ENCODE measurements around the gene CLASP1. TPM values are rescaled to one million over a fixed set of nuclear protein-coding genes. Genes with fewer than 3 reads are reported as not detected.
A peak's percentile ranks its signal among the peaks of the same experiment; 100 is the strongest.

CLASP1 gene
- total RNA-seq, 2 experiments from 2014 or later = 122 to 126 TPM

DNA sequence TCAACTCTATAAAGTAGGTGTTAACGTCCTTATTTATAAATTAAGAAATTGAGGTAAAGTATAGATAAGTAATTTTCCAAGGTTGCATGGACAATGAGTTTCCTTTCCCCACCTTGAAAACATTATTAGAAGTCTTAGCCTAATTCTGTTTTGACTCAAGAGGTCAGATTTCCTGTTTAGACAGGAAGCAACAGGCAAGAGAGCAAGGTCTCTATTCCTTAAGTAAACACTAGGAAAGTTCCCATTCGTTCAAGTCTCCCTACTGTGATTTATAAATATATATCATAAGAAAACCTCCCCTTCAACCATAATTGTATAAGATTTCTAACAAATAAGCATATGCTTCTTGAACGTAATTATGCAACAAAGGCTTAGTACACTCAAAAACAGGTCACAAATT, 40.3 kb downstream of the CLASP1 start:
- Mint-ChIP-seq H3K27ac (no peak overlapping the region), H3K27me3 (no peaks in the 10 kb centered on the region), H3K4me1 (ENCODE audit: low read depth) (peaks cover 21% of the 10 kb centered on the region), H3K4me3 (no peak overlapping the region), H3K9me3 (no peaks in the 10 kb centered on the region), H3K36me3 (peaks cover 17% of the 10 kb centered on the region)
- intact Hi-C loops (cut with micrococcal nuclease) = no loop called here
- ChIA-PET CTCF (no interaction called here), POLR2A (no interaction called here)
- DNase-seq = no peak

DNA sequence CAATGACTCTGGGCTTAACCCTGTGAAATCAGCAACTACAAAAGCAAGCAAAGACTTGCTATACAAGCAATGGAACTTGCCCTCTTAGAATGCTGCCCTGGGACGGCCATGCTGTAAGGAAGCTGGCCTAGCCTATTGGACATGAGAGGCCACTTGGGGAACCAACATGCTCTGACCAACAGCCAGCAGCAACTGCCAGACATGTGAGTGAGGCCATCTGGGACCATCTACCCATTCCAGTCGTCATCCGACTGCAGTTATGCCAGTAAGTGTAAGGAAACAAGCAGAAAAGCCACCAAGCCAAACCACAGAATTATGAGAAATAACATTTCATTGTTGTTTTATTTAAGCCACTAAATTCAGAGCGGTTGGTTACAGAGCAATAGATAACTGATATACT, 40.9 kb downstream of the CLASP1 start:
- Mint-ChIP-seq H3K27me3 (no peaks in the 10 kb centered on the region), H3K4me3 (no peak overlapping the region), H3K27ac (no peak overlapping the region), H3K4me1 (ENCODE audit: low read depth) (peaks cover 21% of the 10 kb centered on the region), H3K36me3 (peaks cover 22% of the 10 kb centered on the region), H3K9me3 (no peaks in the 10 kb centered on the region)
- intact Hi-C loops (cut with micrococcal nuclease) = no loop called here
- CTCF ChIA-PET = no interaction called here
- POLR2A ChIA-PET = no interaction called here
- DNase-seq = no peak

DNA sequence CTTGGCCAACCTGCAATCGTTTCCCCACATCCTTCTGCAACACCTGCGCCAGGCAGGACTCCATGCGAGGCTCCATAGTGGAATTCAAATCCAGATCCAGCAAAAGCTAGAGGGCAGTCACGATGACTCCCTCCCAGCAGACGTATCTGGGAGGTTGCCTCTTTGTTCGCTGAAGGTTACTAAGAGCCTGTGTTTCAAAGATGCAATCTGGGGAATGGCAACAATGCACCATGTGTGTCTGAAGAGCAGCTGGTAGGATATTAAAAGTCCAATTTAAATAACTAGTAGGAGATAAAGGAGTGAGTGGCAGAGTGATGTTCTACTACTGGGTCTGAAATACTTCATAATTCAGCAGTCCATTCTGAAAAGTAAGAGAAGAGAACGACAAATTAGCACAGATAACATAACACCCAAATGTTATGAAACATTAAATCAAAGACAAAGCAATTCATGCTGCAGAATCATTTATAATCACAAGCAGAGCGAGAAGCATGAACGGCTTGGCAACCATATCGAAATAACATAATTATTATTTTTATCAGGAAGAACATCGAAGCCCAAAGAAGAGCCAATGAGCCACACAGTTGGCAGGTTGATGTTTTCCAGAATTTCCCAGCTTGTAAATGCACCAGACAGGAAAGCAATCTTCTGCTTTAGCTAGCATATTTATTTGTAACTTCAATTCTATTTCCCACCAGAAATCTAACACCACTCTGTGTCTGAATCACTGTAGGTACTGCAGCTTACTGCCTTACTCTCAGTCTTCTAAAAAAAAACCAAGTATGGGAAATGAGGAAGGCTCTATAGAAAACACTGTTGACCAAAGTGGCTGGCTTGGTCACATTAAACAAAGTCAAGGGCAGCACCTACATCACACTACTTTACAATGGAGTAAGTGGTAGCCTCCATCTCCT, 43.2 kb downstream of the CLASP1 start:
- no peak for DNase-seq
- Mint-ChIP-seq H3K36me3 (peaks cover 27% of the 10 kb centered on the region), H3K9me3 (no peaks in the 10 kb centered on the region), H3K27ac (no peak overlapping the region), H3K4me3 (no peak overlapping the region), H3K27me3 (no peaks in the 10 kb centered on the region), H3K4me1 (ENCODE audit: low read depth) (peaks cover 38% of the 10 kb centered on the region)
- CTCF ChIA-PET = no interaction called here
- POLR2A ChIA-PET = no interaction called here
- intact Hi-C loops (cut with micrococcal nuclease) = no loop called here

DNA sequence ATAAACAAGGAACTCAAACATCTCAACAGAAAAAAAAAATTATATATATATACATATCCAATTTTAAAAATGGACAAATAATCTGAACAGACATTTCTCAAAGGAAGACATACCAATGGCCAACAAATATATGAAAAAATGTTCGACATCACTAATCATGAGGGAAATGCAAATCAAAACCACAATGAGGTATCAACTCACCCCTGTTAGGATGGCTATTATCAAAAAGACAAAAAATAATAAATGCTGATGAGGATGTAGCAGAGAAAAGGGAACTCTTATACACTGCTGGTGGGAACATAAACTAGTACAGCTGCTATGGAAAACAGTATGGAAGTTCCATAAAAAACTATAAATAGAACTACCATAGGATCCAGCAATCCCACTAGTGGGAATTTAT, 46.1 kb downstream of the CLASP1 start:
- peaks cover 27% of the 10 kb centered on the region for H3K36me3 Mint-ChIP-seq
- ChIA-PET CTCF (interaction anchor here (0.6 kb wide), 1 partner anchor 8 kb away, joined by 3 read pairs; no protein-coding TSS in a partner anchor), POLR2A (no interaction called here)

DNA sequence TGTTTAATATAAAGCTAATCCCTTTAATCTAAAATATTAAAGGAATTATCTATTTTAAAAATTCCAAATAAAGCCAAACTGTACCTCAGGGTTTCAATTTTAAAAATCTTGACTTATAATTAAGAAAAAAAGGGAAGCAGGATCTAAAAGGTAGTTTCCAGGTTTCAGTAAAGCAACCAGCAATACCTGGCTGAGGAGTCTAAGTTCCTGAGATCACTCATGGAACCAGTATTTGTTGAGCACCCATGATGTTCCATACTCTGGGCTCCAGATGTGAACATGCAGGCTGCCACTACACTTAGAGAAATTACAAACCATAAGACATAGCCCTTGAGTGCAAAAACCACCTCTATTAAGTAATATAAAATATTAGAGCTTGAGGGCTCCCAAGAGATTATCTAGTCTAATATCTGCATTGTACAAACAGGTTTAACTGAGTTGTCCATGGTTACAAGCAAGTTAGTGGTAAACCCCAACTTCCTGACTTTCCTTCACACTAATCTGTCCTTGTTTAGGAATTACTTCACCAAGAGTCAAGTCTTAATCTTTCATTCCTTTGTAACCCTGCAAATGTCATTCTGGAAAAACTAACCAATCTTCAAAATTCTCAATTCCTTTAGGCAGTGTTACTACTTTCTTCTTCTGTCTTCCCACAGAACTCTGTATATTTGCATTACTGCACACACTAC, 49.2 kb downstream of the CLASP1 start:
- Mint-ChIP-seq H3K27me3 (no peaks in the 10 kb centered on the region), H3K4me1 (ENCODE audit: low read depth) (peaks cover 55% of the 10 kb centered on the region), H3K36me3 (peaks cover 19% of the 10 kb centered on the region), H3K4me3 (no peak overlapping the region), H3K9me3 (no peaks in the 10 kb centered on the region), H3K27ac (no peak overlapping the region)
- DNase-seq = no peak
- CTCF ChIA-PET = interaction anchor here (0.7 kb wide), 1 partner anchor 118 kb away, joined by 5 read pairs; no protein-coding TSS in a partner anchor
- intact Hi-C loops (cut with micrococcal nuclease) = no loop called here
- POLR2A ChIA-PET = no interaction called here

More for the DNA sequence above, 46.1 kb downstream of the CLASP1 start:
- intact Hi-C loops (cut with micrococcal nuclease) = no loop called here
- H3K4me1 Mint-ChIP-seq (ENCODE audit: low read depth) = peaks cover 39% of the 10 kb centered on the region
- no peak for DNase-seq
- H3K27me3 Mint-ChIP-seq = no peaks in the 10 kb centered on the region
- H3K4me3 Mint-ChIP-seq = no peak overlapping the region
- H3K9me3 Mint-ChIP-seq = no peaks in the 10 kb centered on the region
- H3K27ac Mint-ChIP-seq = no peak overlapping the region

DNA sequence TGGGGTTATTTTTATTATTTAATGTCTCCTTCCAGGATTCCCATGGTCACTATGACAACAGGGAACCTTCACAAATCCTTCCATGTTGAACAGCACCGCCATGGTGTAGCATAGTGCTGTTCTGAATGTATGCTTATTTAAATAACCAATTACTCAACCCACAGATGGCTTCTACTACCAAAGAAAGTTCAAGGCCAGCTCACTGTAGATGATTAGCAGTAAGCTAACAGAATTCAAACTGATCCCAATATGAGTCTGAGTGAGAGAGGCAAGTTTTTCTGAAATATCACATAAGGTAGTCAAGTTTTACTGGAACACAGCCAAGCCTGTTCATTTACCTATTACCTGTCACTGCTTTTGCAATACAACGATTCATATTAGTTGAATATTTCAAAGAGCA, 51.2 kb downstream of the CLASP1 start:
- intact Hi-C loops (cut with micrococcal nuclease) = no loop called here
- no peak for DNase-seq
- Mint-ChIP-seq H3K9me3 (no peaks in the 10 kb centered on the region), H3K4me3 (no peak overlapping the region), H3K27ac (no peak overlapping the region), H3K4me1 (ENCODE audit: low read depth) (peaks cover 52% of the 10 kb centered on the region), H3K27me3 (no peaks in the 10 kb centered on the region), H3K36me3 (peaks cover 5% of the 10 kb centered on the region)
- POLR2A ChIA-PET = no interaction called here
- CTCF ChIA-PET = no interaction called here

DNA sequence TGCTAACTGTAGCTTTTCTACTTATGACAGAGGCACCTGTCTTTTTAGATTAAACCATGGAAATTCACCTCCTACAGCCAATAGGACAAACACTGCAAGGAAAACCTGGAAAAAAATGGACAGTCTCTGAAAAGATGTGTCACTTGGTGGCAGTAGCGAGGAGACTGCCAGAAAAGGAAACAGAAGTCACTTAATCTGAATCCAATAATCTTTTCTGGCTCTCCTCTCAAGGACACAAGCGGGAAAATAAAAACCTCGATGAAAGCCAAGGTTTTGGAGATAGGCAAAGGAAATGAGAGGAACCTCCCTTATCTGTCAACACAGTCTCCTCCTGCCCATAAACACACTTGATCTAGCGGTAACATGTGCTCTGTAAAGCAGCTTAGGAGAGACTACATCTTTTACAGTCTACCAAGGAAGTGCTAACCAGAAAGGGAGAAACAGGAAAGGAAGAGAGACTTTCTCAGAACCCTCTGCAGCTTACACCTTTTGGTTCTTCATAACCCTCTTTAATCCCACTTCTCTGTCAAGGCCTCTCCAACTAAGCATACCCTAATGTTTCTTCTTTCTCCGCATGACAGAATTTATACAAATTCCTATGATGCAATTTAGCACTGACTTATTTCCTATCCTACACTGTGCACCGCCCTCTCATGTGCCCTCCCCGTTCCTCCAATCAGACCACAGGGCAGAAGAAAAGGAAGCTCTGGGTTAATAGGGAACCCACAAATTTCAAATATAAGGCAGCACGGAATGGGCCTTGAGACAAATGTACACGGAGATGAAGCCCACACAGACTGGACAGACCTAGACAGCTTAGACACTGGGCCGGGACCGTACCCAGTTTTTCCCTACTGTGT, 52.8 kb downstream of the CLASP1 start:
- intact Hi-C loops (cut with micrococcal nuclease) = loop anchor here (1.0 to 2.0 kb wide), 3 partner anchors 53 to 122 kb away; partner anchors contain the start of genes CLASP1 and RNU4ATAC
- H3K9me3 Mint-ChIP-seq = no peaks in the 10 kb centered on the region
- no peaks in the 10 kb centered on the region for H3K36me3 Mint-ChIP-seq
- H3K4me1 Mint-ChIP-seq (ENCODE audit: low read depth) = peaks cover 43% of the 10 kb centered on the region
- peak overlapping the region; percentile 70 for H3K27ac Mint-ChIP-seq
- peak; percentile 22 for DNase-seq
- H3K27me3 Mint-ChIP-seq = no peaks in the 10 kb centered on the region
- ChIA-PET POLR2A (interaction anchor here (0.6 to 1.5 kb wide), 3 partner anchors 52 to 66 kb away, joined by 3 to 5 read pairs (median 3); partner anchors contain the start of gene RNU4ATAC), CTCF (interaction anchor here (0.5 to 1.3 kb wide), 5 partner anchors 9 to 122 kb away, joined by 3 to 4 read pairs (median 3); no protein-coding TSS in a partner anchor)
- H3K4me3 Mint-ChIP-seq = peak overlapping the region; percentile 48

DNA sequence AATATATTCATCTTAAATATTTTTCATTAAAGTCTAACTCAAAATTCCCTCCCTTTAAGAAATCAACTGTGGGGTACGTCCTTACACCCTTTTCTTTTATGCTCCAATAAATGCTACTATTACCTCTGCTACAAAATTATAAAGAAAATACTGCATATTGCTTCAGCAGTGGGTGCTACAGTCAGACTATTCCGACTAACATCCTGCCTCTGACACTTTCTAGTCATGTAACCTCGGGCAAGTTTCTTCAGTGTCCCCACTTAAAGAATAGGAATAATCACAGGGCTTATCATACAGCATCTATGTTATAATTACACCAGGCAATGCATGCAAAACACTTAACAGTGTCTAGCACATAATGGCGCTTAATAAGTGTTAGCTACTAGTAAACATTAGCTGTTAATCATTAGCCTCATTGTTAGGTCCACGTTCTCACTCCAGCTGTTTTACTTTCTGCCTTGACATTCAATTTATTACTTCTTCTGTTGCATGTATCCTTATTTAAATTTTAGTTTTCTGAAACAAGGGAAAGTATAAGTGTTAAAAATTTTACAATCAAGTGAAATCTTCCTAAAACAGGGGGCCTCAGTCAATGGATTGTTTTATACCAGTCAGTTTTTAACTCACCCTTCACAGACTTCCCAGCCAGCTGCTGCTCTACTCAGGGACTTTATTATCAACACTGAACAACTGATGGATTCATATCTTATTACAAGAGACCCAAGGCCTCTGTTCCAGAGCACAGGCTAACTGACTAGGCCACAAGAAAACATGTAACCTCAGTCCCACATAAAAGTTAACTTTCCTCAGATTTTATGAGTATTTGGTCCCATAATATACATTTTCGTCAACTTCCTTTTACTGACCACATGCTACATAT, 54.0 kb downstream of the CLASP1 start:
- H3K27ac Mint-ChIP-seq = no peak overlapping the region
- no peaks in the 10 kb centered on the region for H3K9me3 Mint-ChIP-seq
- ChIA-PET POLR2A (interaction anchor here (1.5 kb wide), 1 partner anchor 64 kb away, joined by 5 read pairs; the partner anchor contains the start of gene RNU4ATAC), CTCF (interaction anchor here (0.6 to 1.1 kb wide), 4 partner anchors 8 to 175 kb away, joined by 3 to 5 read pairs (median 3); no protein-coding TSS in a partner anchor)
- no peak overlapping the region for H3K4me3 Mint-ChIP-seq
- no peak for DNase-seq
- H3K4me1 Mint-ChIP-seq (ENCODE audit: low read depth) = peaks cover 36% of the 10 kb centered on the region
- H3K27me3 Mint-ChIP-seq = no peaks in the 10 kb centered on the region
- intact Hi-C loops (cut with micrococcal nuclease) = no loop called here
- peaks cover 1% of the 10 kb centered on the region for H3K36me3 Mint-ChIP-seq

DNA sequence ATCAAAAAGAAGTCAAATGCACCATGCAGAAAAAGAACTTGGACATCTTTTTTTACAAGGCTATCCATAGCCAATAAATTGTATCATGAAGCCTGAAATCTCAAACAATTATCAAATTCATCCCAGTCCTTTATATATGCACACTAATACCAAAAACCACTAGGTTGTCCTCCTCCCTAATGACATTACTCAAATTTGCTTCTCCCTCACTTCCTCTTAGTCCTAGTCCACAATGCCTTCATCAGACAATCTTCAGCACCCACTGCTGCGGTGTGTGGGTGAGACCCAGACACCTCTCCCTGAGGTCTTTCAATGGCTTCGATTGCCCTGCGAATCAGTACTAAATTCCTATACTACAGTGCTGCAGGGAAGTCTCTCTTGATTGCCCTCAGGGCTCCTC, 58.1 kb downstream of the CLASP1 start:
- Mint-ChIP-seq H3K36me3 (peaks cover 3% of the 10 kb centered on the region), H3K9me3 (no peaks in the 10 kb centered on the region), H3K27ac (no peak overlapping the region), H3K4me1 (ENCODE audit: low read depth) (peaks cover 14% of the 10 kb centered on the region), H3K27me3 (no peaks in the 10 kb centered on the region), H3K4me3 (no peak overlapping the region)
- no peak for DNase-seq
- POLR2A ChIA-PET = no interaction called here
- CTCF ChIA-PET = no interaction called here
- intact Hi-C loops (cut with micrococcal nuclease) = no loop called here

DNA sequence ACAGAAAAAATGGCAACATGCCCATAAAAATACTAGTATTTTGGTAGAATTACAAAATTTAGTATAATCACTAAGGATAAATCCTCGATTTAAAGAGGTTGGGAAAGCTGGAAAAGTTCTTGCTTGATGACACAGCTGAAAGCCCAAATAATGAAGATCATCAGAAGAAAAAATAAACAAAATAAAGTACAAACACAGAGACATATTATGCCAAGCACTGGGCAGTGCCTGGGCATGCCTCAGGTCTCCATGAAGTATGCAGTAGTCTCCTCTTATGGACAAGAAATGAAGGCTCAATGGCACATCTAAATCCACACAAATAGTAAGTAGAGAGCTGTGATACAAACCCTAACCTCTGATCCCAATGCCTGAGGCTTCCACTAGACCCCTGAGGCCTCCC, 60.9 kb downstream of the CLASP1 start:
- Mint-ChIP-seq H3K9me3 (no peaks in the 10 kb centered on the region), H3K27me3 (no peaks in the 10 kb centered on the region), H3K4me3 (no peak overlapping the region), H3K27ac (no peak overlapping the region), H3K36me3 (peaks cover 3% of the 10 kb centered on the region), H3K4me1 (ENCODE audit: low read depth) (peaks cover 31% of the 10 kb centered on the region)
- no peak for DNase-seq
- POLR2A ChIA-PET = interaction anchor here (0.6 kb wide), 1 partner anchor 114 kb away, joined by 3 read pairs; no protein-coding TSS in a partner anchor
- intact Hi-C loops (cut with micrococcal nuclease) = no loop called here
- CTCF ChIA-PET = interaction anchor here (0.6 kb wide), 2 partner anchors 9 to 417 kb away, joined by 3 read pairs; no protein-coding TSS in a partner anchor

DNA sequence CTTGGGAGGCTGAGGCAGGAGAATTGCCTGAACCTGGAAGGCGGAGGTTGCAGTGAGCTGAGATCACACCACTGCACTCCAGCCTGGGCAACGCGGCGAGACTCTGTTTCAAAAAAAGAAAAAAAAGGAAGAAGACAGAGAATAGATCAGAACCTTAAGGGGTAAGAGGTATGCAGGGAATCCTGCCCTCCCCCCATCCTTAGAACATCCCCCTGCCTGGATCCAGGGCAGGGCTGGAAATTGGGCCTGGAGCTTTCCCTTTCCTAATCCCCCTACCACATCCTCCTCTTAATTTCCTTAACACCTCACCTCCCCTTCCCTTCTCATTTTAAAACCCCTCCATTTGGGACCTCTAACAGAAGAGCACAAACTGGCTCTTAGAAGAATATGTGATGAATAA, 62.1 kb downstream of the CLASP1 start:
- CTCF ChIA-PET = interaction anchor here (1.0 kb wide), 3 partner anchors 9 to 112 kb away, joined by 3 read pairs; no protein-coding TSS in a partner anchor
- Mint-ChIP-seq H3K36me3 (peaks cover 3% of the 10 kb centered on the region), H3K27ac (no peak overlapping the region), H3K4me1 (ENCODE audit: low read depth) (peaks cover 37% of the 10 kb centered on the region), H3K9me3 (no peaks in the 10 kb centered on the region), H3K4me3 (no peak overlapping the region), H3K27me3 (no peaks in the 10 kb centered on the region)
- intact Hi-C loops (cut with micrococcal nuclease) = no loop called here
- no peak for DNase-seq
- POLR2A ChIA-PET = no interaction called here

Data from activated CD4-positive, alpha-beta memory T cell treated with anti-CD3 and anti-CD28 coated beads for 36 hours (primary cell).